ENCODE measurements around the gene CHST3. TPM values are rescaled to one million over a fixed set of nuclear protein-coding genes. Genes with fewer than 3 reads are reported as not detected.

CHST3 gene
- total RNA-seq, 1 experiment from 2014 or later = 6.1 TPM

- H2BK120ac ChIP-seq (ENCODE audit: low read depth, low read length, poor library complexity, severe bottlenecking) = no peak overlapping the region
- H4K20me1 ChIP-seq (ENCODE audit: control insufficient read depth, insufficient read depth, insufficient read length) = no peaks in the 10 kb centered on the region
- no peak for DNase-seq
- no peak overlapping the region for H3K14ac ChIP-seq (ENCODE audit: insufficient read depth, low read length)
- no peaks in the 10 kb centered on the region for H3K79me1 ChIP-seq (ENCODE audit: insufficient read depth, low read depth, low read length, poor library complexity, severe bottlenecking)
- no peak overlapping the region for H2AK5ac ChIP-seq (ENCODE audit: insufficient read length, low read length)
- peak overlapping the region in 1 of 2 experiments; percentile 62; a peak in 2 of 5 replicates for H3K4me3 Mint-ChIP-seq
- no peak overlapping the region for H3K56ac ChIP-seq (ENCODE audit: insufficient read length, low read depth, low read length)
- no CpG with 5 or more reads among the region's 21 CpGs for WGBS (ENCODE audit: extremely low coverage, insufficient read length, low lambda C conversion rate)
- H2BK12ac ChIP-seq (ENCODE audit: insufficient read length, low read depth, low read length) = no peak overlapping the region
- H3K27me3 Mint-ChIP-seq (ENCODE audit: low read depth) = no peaks in the 10 kb centered on the region; the same call in 1 of the 2 replicates
- no peaks in the 10 kb centered on the region for H3K27me3 ChIP-seq (ENCODE audit: insufficient read depth, low read length)
- peaks cover 20 to 22% of the 10 kb centered on the region in 2 experiments for H3K4me1 Mint-ChIP-seq
- H2BK15ac ChIP-seq (ENCODE audit: low read depth, low read length) = no peak overlapping the region
- no peak overlapping the region for H3K4ac ChIP-seq (ENCODE audit: low read depth, low read length)
- TF ChIP-seq CTCF (conservative IDR thresholded peaks at IDR 0.05) = no peak
- H4K5ac ChIP-seq (ENCODE audit: insufficient read length, low read depth, low read length) = no peak overlapping the region
- H2BK5ac ChIP-seq (ENCODE audit: insufficient read length, low read length) = no peak overlapping the region
- no peak overlapping the region for H3K27ac ChIP-seq (ENCODE audit: insufficient read length, low read depth, low read length)
- H3K18ac ChIP-seq (ENCODE audit: insufficient read length, low read depth, low read length) = no peak overlapping the region
- peaks cover 3% of the 10 kb centered on the region; the same call in 1 of the 2 replicates for H3K4me1 ChIP-seq (ENCODE audit: insufficient read depth, low read length)
- no peak overlapping the region; a peak in 1 of 7 replicates for H3K27ac Mint-ChIP-seq
- H4K8ac ChIP-seq (replicated peaks; ENCODE audit: insufficient read length, low read depth, low read length) = no peak overlapping the region
- H3K23me2 ChIP-seq (ENCODE audit: insufficient read length, low read depth, low read length, poor library complexity, severe bottlenecking) = peaks cover 3% of the 10 kb centered on the region
- H3K23ac ChIP-seq (ENCODE audit: insufficient read length, low read depth, low read length) = no peak overlapping the region
- no peak overlapping the region for H3K4me2 ChIP-seq (ENCODE audit: insufficient read depth, insufficient read length, low read length)
- no peak overlapping the region for H2AFZ ChIP-seq (ENCODE audit: low read length)
- no peaks in the 10 kb centered on the region; the same call in 1 of the 2 replicates for H3K79me2 ChIP-seq (ENCODE audit: insufficient read depth, low read length)
- no peak overlapping the region for H4K91ac ChIP-seq (ENCODE audit: insufficient read length, low read depth, low read length)
- no peak overlapping the region for H3T11ph ChIP-seq (ENCODE audit: low read length)
- no peaks in the 10 kb centered on the region for H3K9me3 ChIP-seq (ENCODE audit: control insufficient read depth, low read depth, low read length)
- no peak overlapping the region for H3K9ac ChIP-seq (ENCODE audit: extremely low read depth, insufficient read length, low read length)
- H3K9me3 Mint-ChIP-seq = no peaks in the 10 kb centered on the region
- no peaks in the 10 kb centered on the region for H3K36me3 Mint-ChIP-seq (ENCODE audit: insufficient read depth in 1 of 3, low read depth in 3 of 3)
- no peak overlapping the region for H2BK20ac ChIP-seq (ENCODE audit: low read depth, low read length, poor library complexity, severe bottlenecking)
Measured at GRCh38 chr10:71971769-71972555, 7.8 kb downstream of the CHST3 start.

Data from H9 (cell line).